ENCODE results near the gene EFHC1.

DNA sequence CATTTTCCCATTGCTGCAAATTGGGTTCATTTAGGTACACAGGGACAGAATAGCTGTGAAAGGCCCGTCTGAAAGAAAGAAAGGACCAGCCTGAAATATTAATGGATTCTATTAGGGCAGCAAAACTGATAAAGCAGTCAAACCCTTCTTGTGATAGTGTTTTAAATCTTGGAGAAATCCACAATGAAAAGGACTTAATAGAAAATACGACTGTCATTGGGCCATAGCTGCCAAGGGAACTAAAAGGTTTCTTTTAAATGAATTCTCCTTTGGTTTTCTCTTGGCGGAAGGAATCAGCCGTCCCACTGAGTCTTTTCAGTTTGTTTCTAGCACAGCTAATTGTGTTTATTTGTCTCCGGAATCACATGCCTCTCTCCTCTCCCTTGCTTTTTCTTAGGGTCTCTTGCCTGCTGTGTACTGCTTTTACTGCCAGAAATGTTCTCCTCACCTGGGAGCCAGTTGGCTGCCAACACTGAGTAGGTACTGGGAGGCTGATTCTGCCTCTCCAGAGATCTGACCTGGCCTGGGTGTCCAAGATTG is 46.9 kb upstream of the EFHC1 start:
- no peak for TF ChIP-seq CTCF (conservative IDR thresholded peaks at IDR 0.05; ENCODE audit: low read length)
- TF ChIP-seq EZH2phosphoT487 (IDR thresholded peaks at IDR 0.05; ENCODE audit: borderline replicate concordance, low read depth, low read length): no peak
